ENCODE data around the gene PRKD2. TPM values are rescaled to one million over a fixed set of nuclear protein-coding genes. Genes with fewer than 3 reads are reported as not detected.
"Not testable (repeated sequence)": the region's sequence is repeated elsewhere in the genome, so short reads cannot be mapped to it uniquely, and the experiment has no call there.

The PRKD2 gene
- total RNA-seq, 2 experiments from 2014 or later = 166 to 173 TPM

DNA sequence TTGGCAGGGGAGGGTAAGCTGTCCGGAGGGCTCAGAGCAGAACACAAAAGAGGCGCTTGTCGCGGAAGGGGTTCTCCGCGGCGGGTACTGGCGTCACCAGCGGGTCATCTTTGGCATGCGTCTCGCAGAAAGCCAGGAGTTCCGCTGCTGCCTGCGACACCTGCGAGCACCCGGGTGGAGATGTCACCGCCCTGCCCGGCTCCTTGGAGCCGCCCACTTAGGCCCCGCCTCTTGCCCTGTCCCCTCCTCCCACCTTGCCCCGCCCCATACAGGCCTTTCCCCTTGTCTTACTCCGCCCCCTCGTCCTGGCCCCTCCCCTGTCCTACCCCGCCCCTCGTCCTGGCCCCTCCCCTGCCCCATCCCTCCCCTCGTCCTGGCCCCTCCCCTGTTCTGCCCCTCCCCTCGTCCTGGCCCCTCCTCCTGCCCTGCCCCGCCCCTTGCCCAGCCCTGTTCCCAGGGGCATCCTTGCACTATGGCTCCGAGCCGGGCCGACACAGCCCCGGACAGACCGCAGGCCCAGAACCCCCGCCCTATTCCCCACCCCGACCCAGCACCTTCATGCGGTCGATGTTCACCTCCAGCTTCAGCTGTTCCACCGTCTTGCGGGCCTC, 82.8 kb downstream of the PRKD2 start:
- H3K4me3 Mint-ChIP-seq = peak overlapping the region; percentile 83
- peak overlapping the region; percentile 68 for H3K27ac Mint-ChIP-seq
- peak; percentile 59 for ATAC-seq (ENCODE audit: low read depth)
- no peaks in the 10 kb centered on the region for H3K9me3 Mint-ChIP-seq
- no peaks in the 10 kb centered on the region for H3K36me3 Mint-ChIP-seq
- POLR2A ChIA-PET = interaction anchor here (1.1 to 2.6 kb wide), 6 partner anchors 9 to 33 kb away, joined by 4 to 9 read pairs (median 6); partner anchors contain the start of genes CALM3, DACT3 and PTGIR
- H3K4me1 Mint-ChIP-seq = peaks cover 14% of the 10 kb centered on the region
- H3K27me3 Mint-ChIP-seq = no peaks in the 10 kb centered on the region
- peak; percentile 97 for DNase-seq

DNA sequence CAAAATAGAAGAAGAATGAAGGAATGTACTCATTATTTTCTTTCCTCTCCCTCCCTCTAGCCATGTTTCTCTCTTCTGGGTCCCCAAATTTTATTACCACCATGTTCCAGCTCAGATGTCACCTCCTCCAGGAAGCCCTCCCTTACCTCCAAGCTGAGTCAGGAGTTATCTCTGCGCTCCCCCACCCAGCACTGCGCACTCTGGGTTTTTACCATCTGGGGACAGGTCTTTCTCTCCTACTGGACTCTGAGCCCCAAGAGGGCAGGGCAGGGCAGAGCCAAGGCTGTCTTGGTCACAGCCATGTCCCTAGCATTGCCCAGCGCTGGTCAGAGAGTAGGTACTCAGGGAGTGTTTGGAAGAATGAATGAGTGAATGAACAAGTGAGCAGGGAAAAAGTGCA, 83.8 kb downstream of the PRKD2 start:
- POLR2A ChIA-PET = interaction anchor here (1.0 to 2.6 kb wide), 7 partner anchors 8 to 32 kb away, joined by 3 to 9 read pairs (median 6); partner anchors contain the start of genes CALM3, DACT3 and PTGIR
- DNase-seq = no peak
- Mint-ChIP-seq H3K27me3 (no peaks in the 10 kb centered on the region), H3K4me3 (peak overlapping the region; percentile 83), H3K27ac (peak overlapping the region; percentile 68), H3K36me3 (no peaks in the 10 kb centered on the region), H3K4me1 (peaks cover 18% of the 10 kb centered on the region), H3K9me3 (no peaks in the 10 kb centered on the region)
- no peak for ATAC-seq (ENCODE audit: low read depth)

GRCh38 chr19:46631481-46631880, 85.4 kb downstream of the PRKD2 start:
- no peaks in the 10 kb centered on the region for H3K36me3 Mint-ChIP-seq
- H3K27ac Mint-ChIP-seq = no peak overlapping the region
- no peaks in the 10 kb centered on the region for H3K27me3 Mint-ChIP-seq
- POLR2A ChIA-PET = interaction anchor here (1.4 to 2.6 kb wide), 2 partner anchors 20 to 30 kb away, joined by 6 to 15 read pairs; partner anchors contain the start of gene CALM3
- H3K4me3 Mint-ChIP-seq = no peak overlapping the region
- no peaks in the 10 kb centered on the region for H3K9me3 Mint-ChIP-seq
- DNase-seq (no peak), ATAC-seq (ENCODE audit: low read depth) (no peak)
- peaks cover 20% of the 10 kb centered on the region for H3K4me1 Mint-ChIP-seq

GRCh38 chr19:46630586-46631205, 86.2 kb downstream of the PRKD2 start:
- no peak overlapping the region for H3K27ac Mint-ChIP-seq
- no peaks in the 10 kb centered on the region for H3K36me3 Mint-ChIP-seq
- no peak for ATAC-seq (ENCODE audit: low read depth)
- no peak overlapping the region for H3K4me3 Mint-ChIP-seq
- DNase-seq = no peak
- peaks cover 19% of the 10 kb centered on the region for H3K4me1 Mint-ChIP-seq
- POLR2A ChIA-PET = interaction anchor here (1.4 to 2.6 kb wide), 2 partner anchors 20 to 29 kb away, joined by 6 to 15 read pairs; partner anchors contain the start of gene CALM3
- no peaks in the 10 kb centered on the region for H3K27me3 Mint-ChIP-seq
- H3K9me3 Mint-ChIP-seq = no peaks in the 10 kb centered on the region

GRCh38 chr19:46629546-46630025, 87.3 kb downstream of the PRKD2 start:
- no peak for DNase-seq
- Mint-ChIP-seq H3K27ac (no peak overlapping the region), H3K9me3 (no peaks in the 10 kb centered on the region), H3K27me3 (no peaks in the 10 kb centered on the region), H3K36me3 (no peaks in the 10 kb centered on the region), H3K4me1 (peaks cover 25% of the 10 kb centered on the region), H3K4me3 (no peak overlapping the region)
- POLR2A ChIA-PET = interaction anchor here (0.6 to 3.2 kb wide), 4 partner anchors 9 to 30 kb away, joined by 3 to 8 read pairs (median 3); no protein-coding TSS in a partner anchor
- ATAC-seq (ENCODE audit: low read depth) = no peak

GRCh38 chr19:46628970-46629369, 87.9 kb downstream of the PRKD2 start:
- H3K27ac Mint-ChIP-seq; H3K9me3 Mint-ChIP-seq; DNase-seq; ATAC-seq (ENCODE audit: low read depth); H3K36me3 Mint-ChIP-seq; H3K4me3 Mint-ChIP-seq; H3K27me3 Mint-ChIP-seq: not testable (repeated sequence)
- POLR2A ChIA-PET = interaction anchor here (0.6 to 3.2 kb wide), 5 partner anchors 9 to 29 kb away, joined by 3 to 8 read pairs (median 3); no protein-coding TSS in a partner anchor
- H3K4me1 Mint-ChIP-seq = peaks cover 29% of the 10 kb centered on the region

DNA sequence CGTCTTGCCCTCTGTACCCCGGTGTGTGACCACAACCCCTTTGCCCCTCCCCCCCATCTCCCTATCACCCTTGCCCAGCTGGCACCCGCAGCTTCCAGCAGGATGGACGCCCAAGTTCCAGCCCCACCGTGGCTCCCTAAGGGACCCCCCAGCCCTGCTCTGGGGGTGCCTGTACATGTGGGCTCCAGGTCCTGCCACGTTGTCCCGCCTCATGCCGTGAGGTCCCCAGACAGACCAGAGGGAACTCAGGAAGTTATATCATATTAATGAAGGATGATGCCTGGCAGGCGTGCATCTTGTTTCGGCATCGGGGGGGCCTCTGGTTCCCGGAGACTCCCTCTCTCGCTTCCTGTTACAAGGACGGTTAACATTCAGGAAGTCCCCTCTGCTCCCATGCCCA, 90.5 kb downstream of the PRKD2 start:
- H3K27me3 Mint-ChIP-seq = no peaks in the 10 kb centered on the region
- H3K27ac Mint-ChIP-seq = no peak overlapping the region
- peaks cover 31% of the 10 kb centered on the region for H3K4me1 Mint-ChIP-seq
- H3K9me3 Mint-ChIP-seq = no peaks in the 10 kb centered on the region
- POLR2A ChIA-PET = interaction anchor here (3.2 to 5.7 kb wide), 2 partner anchors 9 to 14 kb away, joined by 8 to 36 read pairs; no protein-coding TSS in a partner anchor
- no peak overlapping the region for H3K4me3 Mint-ChIP-seq
- DNase-seq (no peak), ATAC-seq (ENCODE audit: low read depth) (no peak)
- H3K36me3 Mint-ChIP-seq = peaks cover 2% of the 10 kb centered on the region

DNA sequence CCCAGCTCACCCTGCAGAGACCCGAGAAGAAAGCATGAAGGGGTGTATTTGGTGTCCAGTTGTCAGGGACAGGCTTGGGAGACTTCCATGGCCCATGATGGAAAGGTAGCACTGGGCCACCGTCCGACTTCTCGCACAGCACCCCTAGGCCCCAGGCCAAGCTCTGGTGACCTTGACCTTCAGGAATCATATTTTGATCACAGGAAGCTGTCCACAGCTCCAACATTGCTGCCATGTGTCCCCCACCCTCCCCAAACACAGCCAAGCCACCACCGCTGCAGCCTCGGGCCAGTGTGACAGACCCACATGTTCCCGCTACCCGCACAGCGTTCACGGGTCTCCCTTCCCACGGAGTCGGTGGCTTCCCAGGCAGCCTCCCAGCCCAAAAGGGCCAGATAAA, 91.2 kb downstream of the PRKD2 start:
- H3K27ac Mint-ChIP-seq = peak overlapping the region; percentile 95
- no peak overlapping the region for H3K4me3 Mint-ChIP-seq
- no peaks in the 10 kb centered on the region for H3K9me3 Mint-ChIP-seq
- peaks cover 33% of the 10 kb centered on the region for H3K4me1 Mint-ChIP-seq
- ATAC-seq (ENCODE audit: low read depth) (no peak), DNase-seq (no peak)
- peaks cover 2% of the 10 kb centered on the region for H3K36me3 Mint-ChIP-seq
- H3K27me3 Mint-ChIP-seq = no peaks in the 10 kb centered on the region
- POLR2A ChIA-PET = interaction anchor here (5.7 kb wide), 1 partner anchor 13 kb away, joined by 36 read pairs; no protein-coding TSS in a partner anchor

DNA sequence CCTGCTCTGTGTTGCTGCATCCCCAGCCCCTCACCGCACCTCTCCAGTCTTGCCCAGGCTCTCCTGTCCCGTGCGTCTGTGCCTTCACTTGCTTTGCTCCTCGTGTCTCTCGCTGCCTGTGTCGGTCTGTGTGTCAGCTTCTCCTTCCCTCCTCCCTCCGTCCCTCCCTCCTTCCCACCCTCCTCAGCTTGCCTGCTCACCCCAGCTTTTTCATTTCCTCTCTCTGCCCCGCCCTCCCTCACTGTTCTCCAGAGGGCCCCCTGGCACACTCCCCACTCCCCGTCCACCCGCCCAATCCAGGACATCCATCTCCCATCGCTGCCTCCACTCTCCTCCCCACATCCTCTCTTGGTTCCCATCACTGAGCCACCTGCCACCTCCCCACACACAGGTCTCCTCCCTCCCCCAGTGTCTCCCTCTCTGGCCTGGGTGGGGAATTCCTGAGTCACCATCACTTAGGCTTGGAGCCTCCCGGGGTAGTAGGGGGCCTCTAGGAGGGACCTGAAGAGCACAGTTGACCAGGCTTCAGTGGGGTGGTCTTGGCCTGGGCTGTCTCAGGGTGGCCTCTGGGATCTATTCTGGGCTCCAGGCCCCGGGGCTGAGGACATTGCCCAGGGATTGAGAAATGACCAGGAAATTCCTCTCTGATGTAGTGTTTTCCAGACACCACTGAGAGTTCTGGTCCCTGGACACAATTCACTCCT, 91.8 kb downstream of the PRKD2 start, which contains the start of gene PTGIR:
TSS of gene PTGIR (minus strand) at position 132 of the 704 bp plus-strand sequence. CDS start 864 bp downstream, outside the sequence.
- POLR2A ChIA-PET = interaction anchor here (0.6 to 5.7 kb wide), 7 partner anchors 9 to 768 kb away, joined by 3 to 36 read pairs (median 3); no protein-coding TSS in a partner anchor
- Mint-ChIP-seq H3K4me3 (peak within 1 kb of the TSS; percentile 92), H3K27me3 (no peaks in the 10 kb centered on the region), H3K36me3 (peaks cover 2% of the 10 kb centered on the region), H3K27ac (peak within 1 kb of the TSS; percentile 95), H3K4me1 (peaks cover 38% of the 10 kb centered on the region), H3K9me3 (no peaks in the 10 kb centered on the region)
- DNase-seq (no peak), ATAC-seq (ENCODE audit: low read depth) (peak; percentile 37)

Small RNAs within 50 kb of the gene (microRNA-seq; reads per million reads assigned to microRNA genes)
- not detected for gene MIR320E

Other genes starting within 250 kb of the PRKD2 start
- gene PNMA8A, start 245.6 kb downstream of the PRKD2 start, total RNA-seq = 1 to 10 TPM; 1.7 to 1.8 TPM
- under 1 TPM; 0.22 to 0.23 TPM for gene PNMA8B, start 221.2 kb downstream of the PRKD2 start, total RNA-seq
- gene CALM3, start 115.8 kb downstream of the PRKD2 start, total RNA-seq = 100 to 1,000 TPM; 485 to 503 TPM
- gene PTGIR, start 92.0 kb downstream of the PRKD2 start, total RNA-seq = 1 to 10 TPM; 8.0 to 8.5 TPM
- 1 to 10 TPM in 1 of 2 experiments, not detected in 1; 2.4 TPM for gene GNG8, start 80.9 kb downstream of the PRKD2 start, total RNA-seq
- gene DACT3, start 55.9 kb downstream of the PRKD2 start, total RNA-seq = under 1 TPM; 0.42 to 0.48 TPM
- 10 to 100 TPM; 17.8 to 18.1 TPM for gene FKRP, start 28.9 kb upstream of the PRKD2 start, total RNA-seq
- 10 to 100 TPM; 79.2 to 87.5 TPM for gene STRN4, start 29.3 kb upstream of the PRKD2 start, total RNA-seq
- 100 to 1,000 TPM; 121 to 127 TPM for gene SLC1A5, start 71.5 kb upstream of the PRKD2 start, total RNA-seq
- gene AP2S1, start 133.7 kb upstream of the PRKD2 start, total RNA-seq = 100 to 1,000 TPM; 103 to 110 TPM
- 10 to 100 TPM; 38.8 to 42.7 TPM for gene ARHGAP35, start 143.9 kb upstream of the PRKD2 start, total RNA-seq

All from activated naive CD8-positive, alpha-beta T cell treated with anti-CD3 and anti-CD28 coated beads, Interleukin-2, amount 10 ng/mL, durations not matched to agents 7 days and 5 days (primary cell).